Keratinocyte (primary cell): ENCODE data around the gene OR52B6. TPM values are rescaled to one million over a fixed set of nuclear protein-coding genes. Genes with fewer than 3 reads are reported as not detected.

ENCODE experiments used
- DNase-seq: peaks from one replicate; pipeline ENCODE4 v3.0.0-alpha.2; 2011; ENCODE audit warnings: low read depth, missing footprints, low spot score
- FAIRE-seq: peaks from 2 replicates; lab custom pipeline; 2011; peaks lifted over from hg19 to GRCh38; lab: Jason Lieb, UNC
- H2AFZ ChIP-seq: 2 replicates; pipeline ENCODE4 v1.6.0; 2012; ENCODE audit warnings: low read length, control low read depth, inconsistent platforms; ENCODE audit not compliant: control insufficient read depth
- H3K27ac ChIP-seq: 2 replicates; pipeline ENCODE4 v1.5.1; 2011; ENCODE audit warnings: low read length; ENCODE audit not compliant: control insufficient read depth, insufficient read depth
- H3K27me3 ChIP-seq: 3 replicates; pipeline ENCODE4 v1.6.0; 2011; ENCODE audit warnings: low read length; ENCODE audit not compliant: control insufficient read depth, insufficient read depth; ENCODE audit errors: extremely low read depth
- H3K36me3 ChIP-seq, 2 experiments: 2 replicates in 1 of 2; 3 replicates in 1 of 2; pipeline ENCODE4 v1.5.1; 2011; ENCODE audit warnings: low read length in 2 of 2, mild to moderate bottlenecking in 1 of 2; ENCODE audit not compliant: control insufficient read depth in 2 of 2, insufficient read depth in 2 of 2; ENCODE audit errors: extremely low read depth in 1 of 2
- H3K4me1 ChIP-seq: 3 replicates; pipeline ENCODE4 v1.5.1; 2011; ENCODE audit warnings: low read length; ENCODE audit not compliant: control insufficient read depth, insufficient read depth; ENCODE audit errors: extremely low read depth
- H3K4me2 ChIP-seq: 3 replicates; pipeline ENCODE4 v1.6.0; 2011; ENCODE audit warnings: low read depth, low read length; ENCODE audit not compliant: control insufficient read depth, insufficient read depth; ENCODE audit errors: extremely low read depth
- H3K4me3 ChIP-seq, 3 experiments: fragments of 200-600 bp in 1 of 3; sonication (generic) in 1 of 3; 2 replicates in 2 of 3; 3 replicates in 1 of 3; pipeline ENCODE4 v1.5.1; 2011 to 2016; ENCODE audit warnings: low read length in 3 of 3, mild to moderate bottlenecking in 3 of 3, control low read depth in 2 of 3, inconsistent platforms in 1 of 3, low read depth in 1 of 3, mixed read lengths in 1 of 3, mixed run types in 1 of 3, moderate library complexity in 1 of 3; ENCODE audit not compliant: control insufficient read depth in 2 of 3, insufficient read depth in 2 of 3; ENCODE audit errors: extremely low read depth in 1 of 3
- H3K79me2 ChIP-seq: 2 replicates; pipeline ENCODE4 v1.6.0; 2012; ENCODE audit warnings: low read length; ENCODE audit not compliant: control insufficient read depth, insufficient read depth
- H3K9ac ChIP-seq: 3 replicates; pipeline ENCODE4 v1.6.0; 2011; ENCODE audit warnings: low read length; ENCODE audit not compliant: control insufficient read depth, insufficient read depth; ENCODE audit errors: extremely low read depth
- H3K9me1 ChIP-seq: 3 replicates; pipeline ENCODE4 v1.6.0; 2011; ENCODE audit warnings: low read length; ENCODE audit not compliant: control insufficient read depth, insufficient read depth; ENCODE audit errors: extremely low read depth
- H3K9me3 ChIP-seq: 2 replicates; pipeline ENCODE4 v1.5.1; 2012; ENCODE audit warnings: low read depth, low read length; ENCODE audit not compliant: control insufficient read depth
- H4K20me1 ChIP-seq: 3 replicates; pipeline ENCODE4 v1.6.0; 2011; ENCODE audit warnings: low read length; ENCODE audit not compliant: control insufficient read depth, insufficient read depth; ENCODE audit errors: extremely low read depth
- EZH2 ChIP-seq: IDR thresholded peaks from one replicate; pipeline ENCODE4 v1.6.1; 2012; ENCODE audit warnings: inconsistent platforms, mild to moderate bottlenecking, low read length, moderate library complexity
- dilution Hi-C: fragments of 300-500 bp; cut with MboI; formaldehyde crosslinking; loops from one replicate; pipeline ENCODE4 v1.7.0; 2020; ENCODE audit warnings: low sequenced_read_pairs; ENCODE audit not compliant: extremely low pct_ligation_motif_present
- polyA plus RNA-seq, 5 experiments: library from polyadenylated mRNA; depleted of rRNA in 3 of 5; stranded (reverse) in 3 of 5; stranded (forward) in 1 of 5; unstranded in 1 of 5; fragments of >200 nt; gene quantifications; 1 replicate in 1 of 5; 2 replicates in 3 of 5; 3 replicates in 1 of 5; pipeline versions ENCODE4 v1.2.1 to v1.2.3, GENCODE V29; 2011 to 2012; ENCODE audit warnings: missing spikeins in 2 of 5, low read depth in 1 of 5, low replicate concordance in 1 of 5
- TF ChIP-seq, protein P1 (sequence below), 3 experiments: IDR thresholded peaks in 1 of 3; conservative IDR thresholded peaks in 1 of 3; optimal IDR thresholded peaks in 1 of 3; 2 replicates in 2 of 3; 3 replicates in 1 of 3; pipeline versions ENCODE3 to v1.5.1; 2011; ENCODE audit warnings: low read length in 3 of 3, mild to moderate bottlenecking in 3 of 3, moderate library complexity in 2 of 3, control low read depth in 1 of 3, inconsistent platforms in 1 of 3; ENCODE audit not compliant: insufficient read depth in 2 of 3; ENCODE audit errors: extremely low read depth in 1 of 3

Gene OR52B6
- polyA plus RNA-seq, 1 donor (not counting 4 experiments of a cell fraction or from before 2014, with no cell fraction given) = not detected

DNA sequence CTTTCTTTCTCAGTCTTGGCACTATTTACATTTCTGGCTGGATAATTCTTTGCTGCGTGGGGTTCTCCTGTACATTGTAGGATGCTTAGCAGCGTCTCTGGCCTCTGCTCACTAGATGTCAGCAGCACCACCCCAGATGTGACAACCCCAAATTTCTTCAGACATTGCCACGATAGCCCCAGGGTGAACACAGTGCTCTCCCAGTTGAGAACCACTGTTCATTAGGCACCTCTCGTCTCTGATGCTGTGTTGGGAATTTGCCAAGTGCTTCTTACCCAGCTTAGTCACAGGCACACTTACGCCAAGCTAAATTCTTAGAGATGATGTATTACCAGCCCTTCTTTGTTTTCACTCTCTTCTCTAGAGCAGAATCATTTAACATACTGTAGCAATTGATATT, 25.2 kb downstream of the OR52B6 start:
- H3K36me3 ChIP-seq = peaks cover 0 to 1% of the 10 kb centered on the region in 2 experiments
- H3K79me2 ChIP-seq = no peaks in the 10 kb centered on the region
- H3K9me1 ChIP-seq = no peaks in the 10 kb centered on the region
- FAIRE-seq (peak; percentile 77), DNase-seq (peak; percentile 54)
- no peak overlapping the region for H3K27ac ChIP-seq
- no peak overlapping the region for H3K4me3 ChIP-seq
- no peak overlapping the region for H3K4me2 ChIP-seq
- H4K20me1 ChIP-seq = no peaks in the 10 kb centered on the region
- H2AFZ ChIP-seq = no peak overlapping the region
- H3K27me3 ChIP-seq = no peaks in the 10 kb centered on the region
- peaks cover 10% of the 10 kb centered on the region for H3K4me1 ChIP-seq
- dilution Hi-C loops = no loop called here
- H3K9ac ChIP-seq = no peak overlapping the region
- no peaks in the 10 kb centered on the region for H3K9me3 ChIP-seq
- no peak for TF ChIP-seq EZH2
- TF ChIP-seq, protein P1, sequence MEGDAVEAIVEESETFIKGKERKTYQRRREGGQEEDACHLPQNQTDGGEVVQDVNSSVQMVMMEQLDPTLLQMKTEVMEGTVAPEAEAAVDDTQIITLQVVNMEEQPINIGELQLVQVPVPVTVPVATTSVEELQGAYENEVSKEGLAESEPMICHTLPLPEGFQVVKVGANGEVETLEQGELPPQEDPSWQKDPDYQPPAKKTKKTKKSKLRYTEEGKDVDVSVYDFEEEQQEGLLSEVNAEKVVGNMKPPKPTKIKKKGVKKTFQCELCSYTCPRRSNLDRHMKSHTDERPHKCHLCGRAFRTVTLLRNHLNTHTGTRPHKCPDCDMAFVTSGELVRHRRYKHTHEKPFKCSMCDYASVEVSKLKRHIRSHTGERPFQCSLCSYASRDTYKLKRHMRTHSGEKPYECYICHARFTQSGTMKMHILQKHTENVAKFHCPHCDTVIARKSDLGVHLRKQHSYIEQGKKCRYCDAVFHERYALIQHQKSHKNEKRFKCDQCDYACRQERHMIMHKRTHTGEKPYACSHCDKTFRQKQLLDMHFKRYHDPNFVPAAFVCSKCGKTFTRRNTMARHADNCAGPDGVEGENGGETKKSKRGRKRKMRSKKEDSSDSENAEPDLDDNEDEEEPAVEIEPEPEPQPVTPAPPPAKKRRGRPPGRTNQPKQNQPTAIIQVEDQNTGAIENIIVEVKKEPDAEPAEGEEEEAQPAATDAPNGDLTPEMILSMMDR (optimal IDR thresholded peaks at IDR 0.05 in 1 of 3, IDR thresholded peaks at IDR 0.05 in 1 of 3, conservative IDR thresholded peaks at IDR 0.05 in 1 of 3; ENCODE audit: extremely low read depth in 1 of 3, insufficient read depth in 2 of 3, low read length in 3 of 3) = peak; percentile 6 to 63 (median 14)

DNA sequence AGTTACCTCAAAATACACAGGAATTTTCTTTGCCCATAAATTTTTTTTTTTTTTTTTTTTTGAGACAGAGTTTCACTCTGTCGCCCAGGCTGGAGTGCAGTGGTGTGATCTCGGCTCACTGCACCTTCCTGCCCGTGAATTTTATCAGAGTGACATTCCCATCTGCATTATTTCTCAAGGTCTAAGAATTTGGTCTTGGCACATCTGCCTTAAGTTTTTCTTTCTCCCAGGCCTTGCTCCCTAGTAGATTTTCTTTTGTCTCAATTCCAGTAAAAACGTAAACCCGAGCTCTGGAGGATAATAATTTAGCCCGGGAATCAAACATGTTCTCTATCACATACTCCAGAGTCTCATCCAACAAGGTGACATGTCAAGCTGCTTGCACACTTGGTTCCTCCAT, 28.1 kb downstream of the OR52B6 start:
- no peak for TF ChIP-seq EZH2
- TF ChIP-seq, protein P1 (optimal IDR thresholded peaks at IDR 0.05 in 1 of 3, IDR thresholded peaks at IDR 0.05 in 1 of 3, conservative IDR thresholded peaks at IDR 0.05 in 1 of 3; ENCODE audit: extremely low read depth in 1 of 3, insufficient read depth in 2 of 3, low read length in 3 of 3) = no peak
- Histone ChIP-seq H3K4me2 (no peak overlapping the region), H3K27ac (no peak overlapping the region), H3K4me1 (peaks cover 10% of the 10 kb centered on the region), H3K79me2 (no peaks in the 10 kb centered on the region), H3K9me1 (no peaks in the 10 kb centered on the region), H4K20me1 (no peaks in the 10 kb centered on the region), H3K36me3 (peaks cover 0 to 1% of the 10 kb centered on the region in 2 experiments), H2AFZ (no peak overlapping the region), H3K9ac (no peak overlapping the region), H3K27me3 (no peaks in the 10 kb centered on the region), H3K9me3 (no peaks in the 10 kb centered on the region), H3K4me3 (no peak overlapping the region)
- no peak for DNase-seq
- FAIRE-seq = no peak
- dilution Hi-C loops = no loop called here
